ENCODE results near the gene CFTR. TPM values are rescaled to one million over a fixed set of nuclear protein-coding genes. Genes with fewer than 3 reads are reported as not detected.
A peak's percentile ranks its signal among the peaks of the same experiment; 100 is the strongest.

The CFTR gene
- total and polyA plus RNA-seq, 9 of the 15 experiments (the other 6 are each of a cell fraction or from before 2014, with no cell fraction given) = 0.20 TPM; not detected in 8

GRCh38 chr7:117605712-117606111, 125.9 kb downstream of the CFTR start (continued):
- TF ChIP-seq TOE1 (IDR thresholded peaks at IDR 0.05; ENCODE audit: borderline replicate concordance) (no peak), TOE1 (CRISPR knock-in tag; IDR thresholded peaks at IDR 0.05; ENCODE audit: borderline replicate concordance, low read depth) (no peak), ZNF740 (CRISPR knock-in tag; IDR thresholded peaks at IDR 0.05) (no peak), ZNF740 (tag; IDR thresholded peaks at IDR 0.05) (no peak), TCF7L2 (IDR thresholded peaks at IDR 0.05; ENCODE audit: low read depth, low read length) (no peak), CHD1 (IDR thresholded peaks at IDR 0.05; ENCODE audit: low read length) (no peak), FOS (IDR thresholded peaks at IDR 0.05; ENCODE audit: extremely low read depth, insufficient read length) (no peak), ZNF347 (CRISPR knock-in tag; IDR thresholded peaks at IDR 0.05; ENCODE audit: low read depth) (no peak)

GRCh38 chr7:117606132-117606531, 126.3 kb downstream of the CFTR start:
- no peak overlapping the region for H3K27ac ChIP-seq (ENCODE audit: extremely low read depth, low read depth, low read length)
- no peaks in the 10 kb centered on the region for H3K36me3 ChIP-seq (ENCODE audit: control insufficient read depth, insufficient read depth, low read length)
- DNase-seq (ENCODE audit: extremely low read depth in 1 of 4, low spot score in 3 of 4) = no peak
- no peak overlapping the region for H3K9ac ChIP-seq (ENCODE audit: insufficient read depth in 1 of 2, low read depth in 2 of 2, low read length in 2 of 2)
- H2AFZ ChIP-seq (ENCODE audit: low read depth, low read length) = no peak overlapping the region
- H3K4me2 ChIP-seq (ENCODE audit: insufficient read depth, low read length) = no peak overlapping the region
- H3K9me3 ChIP-seq (replicated peaks; ENCODE audit: control insufficient read depth, insufficient read depth, low read depth, low read length) = no peaks in the 10 kb centered on the region
- FAIRE-seq = no peak
- TF ChIP-seq ZC3H8 (IDR thresholded peaks at IDR 0.05) (no peak), ZNF316 (IDR thresholded peaks at IDR 0.05) (peak; percentile 43; the same call in 1 of the 2 replicates), C11orf30 (IDR thresholded peaks at IDR 0.05; ENCODE audit: low read depth) (0 out of 2 replicates have a peak, but pooled peaks have one; percentile 30), MAFF (IDR thresholded peaks at IDR 0.05; ENCODE audit: low read length) (0 out of 2 replicates have a peak, but pooled peaks have one; percentile 27), ARID3A (IDR thresholded peaks at IDR 0.05; ENCODE audit: borderline replicate concordance, low read depth, low read length) (no peak), RREB1 (CRISPR knock-in tag; IDR thresholded peaks at IDR 0.05) (no peak)
- no peaks in the 10 kb centered on the region for H4K20me1 ChIP-seq (replicated peaks; ENCODE audit: control insufficient read depth, insufficient read depth, low read length)
- BruUV-seq (replicated peaks) = no TSS peak
- no peak for ATAC-seq
- intact Hi-C loops (cut with micrococcal nuclease) = no loop called here
- no peaks in the 10 kb centered on the region for H3K27me3 ChIP-seq (ENCODE audit: control insufficient read depth in 2 of 2, insufficient read depth in 2 of 2, low read length in 2 of 2)
- ChIA-PET CTCF (ENCODE audit: low intra/inter-chr PET ratio) (no interaction called here), POLR2A (no interaction called here)
- WGBS (ENCODE audit: insufficient coverage, low coverage, missing lambda C conversion rate) = 0% methylated on average over 3 of the region's 3 CpGs
- no peaks in the 10 kb centered on the region for H3K4me1 ChIP-seq (replicated peaks in 1 of 2; ENCODE audit: control insufficient read depth in 2 of 2, insufficient read depth in 2 of 2, low read length in 2 of 2)
- H3K79me2 ChIP-seq (ENCODE audit: control insufficient read depth, insufficient read depth, low read length) = no peaks in the 10 kb centered on the region
- in situ Hi-C loops (cut with MboI) = no loop called here
- H3K4me3 ChIP-seq = no peak overlapping the region
- no peaks in the 10 kb centered on the region for H3K9me1 ChIP-seq (ENCODE audit: control insufficient read depth, insufficient read depth, low read length)
